Right renal pelvis (tissue), 4 donors: ENCODE data around the gene PARD3. TPM values are rescaled to one million over a fixed set of nuclear protein-coding genes. Genes with fewer than 3 reads are reported as not detected.
"Not testable (repeated sequence)": the region's sequence is repeated elsewhere in the genome, so short reads cannot be mapped to it uniquely, and the experiment has no call there.

Experiments used
- DNase-seq, 4 donors: peaks; one replicate each; pipeline ENCODE4 v3.0.0-alpha.2; 2013; ENCODE audit warnings: low read depth in 4 of 4, low spot score in 3 of 4, missing footprints in 1 of 4
- polyA plus RNA-seq, 4 donors: library from polyadenylated mRNA; unstranded; fragments of 120-200 nt; gene quantifications; one replicate each; pipeline ENCODE4 v1.2.1, GENCODE V29; 2013; ENCODE audit not compliant: insufficient read length in 4 of 4

The PARD3 gene
- polyA plus RNA-seq, 4 donors, result 62.1 to 76.2 (median 71.3) TPM

GRCh38 chr10:34081347-34081743, 733.8 kb downstream of the PARD3 start:
- DNase-seq, result no peak

GRCh38 chr10:34080485-34081346, 734.4 kb downstream of the PARD3 start:
- DNase-seq, result no peak

- DNase-seq, result no peak
Observed at GRCh38 chr10:34079702-34080484, 735.2 kb downstream of the PARD3 start.

- DNase-seq, result no peak
Observed at GRCh38 chr10:34078745-34079470, 736.2 kb downstream of the PARD3 start.

GRCh38 chr10:34078017-34078744, 736.9 kb downstream of the PARD3 start:
- DNase-seq, result no peak

GRCh38 chr10:34076443-34076842, 738.7 kb downstream of the PARD3 start:
- no peak for DNase-seq

GRCh38 chr10:34075254-34075926, 739.7 kb downstream of the PARD3 start:
- no peak for DNase-seq

- no peak for DNase-seq
Observed at GRCh38 chr10:34074051-34074450, 741.0 kb downstream of the PARD3 start.

GRCh38 chr10:34067741-34068140, 747.4 kb downstream of the PARD3 start:
- not testable (repeated sequence) for DNase-seq

- no peak for DNase-seq
Observed at GRCh38 chr10:34063592-34063991, 751.5 kb downstream of the PARD3 start.

- DNase-seq, result no peak
Observed at GRCh38 chr10:34061841-34062240, 753.3 kb downstream of the PARD3 start.
